K562 (cell line): ENCODE measurements around the gene RIIAD1. TPM values are rescaled to one million over a fixed set of nuclear protein-coding genes. Genes with fewer than 3 reads are reported as not detected.

Source experiments
- ARNT ChIP-seq, 2 experiments: fragments of 450-650 bp; IDR thresholded peaks; 2 replicates each; pipeline ENCODE4 v1.6.1; 2016; ENCODE audit warnings: mild to moderate bottlenecking in 1 of 2
- BDP1 ChIP-seq: IDR thresholded peaks from 3 replicates; pipeline ENCODE4 v1.6.1; 2011; ENCODE audit not compliant: insufficient read length, insufficient read depth
- HDAC1 ChIP-seq, 2 experiments: fragments of 450-650 bp; IDR thresholded peaks; 2 replicates each; pipeline ENCODE4 v1.6.1; 2016 to 2017; ENCODE audit warnings: inconsistent platforms in 1 of 2, mild to moderate bottlenecking in 1 of 2, moderate library complexity in 1 of 2
- HNRNPLL ChIP-seq: fragments of 200-400 bp; formaldehyde crosslinking; IDR thresholded peaks from 2 replicates; pipeline ENCODE4 v1.6.1; 2017; ENCODE audit warnings: low read length, low read depth, mild to moderate bottlenecking; ENCODE audit not compliant: poor library complexity, severe bottlenecking
- KDM5B ChIP-seq: fragments of 200-600 bp; sonication (generic); IDR thresholded peaks from 2 replicates; pipeline ENCODE4 v1.6.1; 2012; ENCODE audit warnings: low read depth, mild to moderate bottlenecking, moderate library complexity, low read length, control low read depth, inconsistent platforms; ENCODE audit not compliant: insufficient replicate concordance
- MCM3 ChIP-seq: fragments of 450-650 bp; IDR thresholded peaks from 2 replicates; pipeline ENCODE4 v1.6.1; 2016
- POU5F1 ChIP-seq: fragments of 150-350 bp; IDR thresholded peaks from 2 replicates; pipeline ENCODE4 v1.6.1; 2014; ENCODE audit warnings: borderline replicate concordance, low read length, low read depth, mild to moderate bottlenecking; ENCODE audit not compliant: partially characterized antibody
- SMARCC2 ChIP-seq: fragments of 450-650 bp; IDR thresholded peaks from 2 replicates; pipeline ENCODE4 v1.6.1; 2017; ENCODE audit warnings: antibody characterized with exemption, moderate library complexity, mild to moderate bottlenecking, low read depth
- polyA plus RNA-seq, 8 experiments: library from polyadenylated mRNA; depleted of rRNA in 4 of 8; stranded (reverse) in 5 of 8; unstranded in 3 of 8; fragments of >200 nt; fragmentation: Nextera tagmentation in 2 of 8; fragmentation: Illumina TruSeq in 1 of 8; extraction: Ambion mirVana in 2 of 8; extraction: Trizol in 1 of 8; gene quantifications; 2 replicates each; pipeline versions ENCODE4 v1.2.1 to v1.2.3, GENCODE V29; 2011 to 2014; ENCODE audit warnings: inconsistent platforms in 1 of 8, missing spikeins in 1 of 8
- total RNA-seq, 7 experiments: library from RNA; depleted of rRNA in 6 of 7; stranded (reverse); fragments of >200 nt in 6 of 7; fragmentation: Illumina TruSeq in 2 of 7; extraction: Trizol in 2 of 7; gene quantifications; 2 replicates each; pipeline versions ENCODE4 v1.2.1 to v1.2.3, GENCODE V29; 2011 to 2021; ENCODE audit warnings: low replicate concordance in 1 of 7
- TF ChIP-seq, protein P1 (sequence below), 3 experiments: IDR thresholded peaks in 2 of 3; conservative IDR thresholded peaks in 1 of 3; 2 replicates each; pipeline ENCODE4 v1.5.1; 2011 to 2012; ENCODE audit warnings: low read length in 3 of 3, mild to moderate bottlenecking in 3 of 3, control low read depth in 2 of 3, improper control_type of control experiment in 1 of 3, inconsistent platforms in 1 of 3, low read depth in 1 of 3, mixed read lengths in 1 of 3, moderate library complexity in 1 of 3; ENCODE audit not compliant: insufficient read depth in 2 of 3
- TF ChIP-seq, protein P2 (sequence below): sonication (generic); formaldehyde crosslinking; IDR thresholded peaks from 2 replicates; pipeline ENCODE4 v1.8.0; 2022; ENCODE audit warnings: mild to moderate bottlenecking, missing genetic modification reagents
- TF ChIP-seq, protein P3 (sequence below): fragments of 150-350 bp; IDR thresholded peaks from 2 replicates; pipeline ENCODE4 v1.6.1; 2014; ENCODE audit warnings: low read depth, mild to moderate bottlenecking, low read length, borderline replicate concordance
- TF ChIP-seq, protein P4 (sequence below): sonication (generic); formaldehyde crosslinking; IDR thresholded peaks from 2 replicates; pipeline ENCODE4 v1.4.0; 2020; ENCODE audit warnings: mild to moderate bottlenecking, missing genetic modification reagents

RIIAD1 gene
- total and polyA plus RNA-seq, 9 of the 15 experiments (the other 6 are each of a cell fraction or from before 2014, with no cell fraction given), result not detected

DNA sequence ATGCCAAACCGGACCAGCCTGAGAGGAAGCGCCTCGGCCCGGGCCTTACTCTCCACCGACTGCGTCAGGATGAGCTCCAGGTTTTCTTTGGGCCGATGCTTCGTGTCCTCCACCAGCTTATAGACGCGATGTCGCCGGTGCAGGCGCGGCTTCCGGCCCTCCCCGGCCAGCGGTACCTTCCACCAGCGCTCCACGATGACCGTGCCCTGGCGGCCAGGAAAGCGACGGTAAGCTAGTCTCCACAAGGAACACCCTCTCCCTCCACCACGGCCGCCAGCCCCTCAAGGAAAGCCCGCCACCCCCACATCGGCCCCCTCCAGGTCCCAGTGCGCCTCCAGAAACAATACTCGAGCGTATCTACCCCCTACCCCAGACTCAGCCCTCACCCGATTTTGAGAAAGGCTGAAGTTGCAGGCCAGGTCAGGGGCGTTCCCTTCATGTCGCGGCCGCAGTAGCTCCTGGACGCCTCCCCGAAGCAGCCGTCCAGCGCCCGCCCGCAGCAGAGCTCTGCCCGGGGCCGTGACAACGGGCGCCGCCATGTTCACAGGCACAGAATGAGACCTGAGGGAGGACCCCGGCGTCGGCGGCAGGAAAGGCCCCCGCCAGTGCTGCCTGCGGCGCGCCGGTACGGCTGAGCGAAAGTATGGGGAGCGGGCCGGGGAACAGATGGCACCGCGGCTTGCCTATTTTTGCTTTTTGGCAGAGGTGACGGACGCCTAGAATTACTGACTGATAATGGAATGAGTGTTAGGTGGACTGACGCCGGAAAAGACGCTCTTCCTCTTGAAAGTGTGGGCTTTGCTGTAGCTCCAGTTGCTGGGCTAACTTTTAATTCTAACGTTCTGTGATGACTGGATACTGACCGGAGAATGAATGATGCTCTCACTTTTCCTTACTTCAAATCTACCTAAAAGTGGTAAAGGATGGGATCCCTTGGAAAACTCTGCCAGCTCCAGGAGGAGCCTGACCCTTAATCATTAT, 41.9 kb downstream of the RIIAD1 start, which contains the start of gene MRPL9 (continued):
- TF ChIP-seq, protein P1, sequence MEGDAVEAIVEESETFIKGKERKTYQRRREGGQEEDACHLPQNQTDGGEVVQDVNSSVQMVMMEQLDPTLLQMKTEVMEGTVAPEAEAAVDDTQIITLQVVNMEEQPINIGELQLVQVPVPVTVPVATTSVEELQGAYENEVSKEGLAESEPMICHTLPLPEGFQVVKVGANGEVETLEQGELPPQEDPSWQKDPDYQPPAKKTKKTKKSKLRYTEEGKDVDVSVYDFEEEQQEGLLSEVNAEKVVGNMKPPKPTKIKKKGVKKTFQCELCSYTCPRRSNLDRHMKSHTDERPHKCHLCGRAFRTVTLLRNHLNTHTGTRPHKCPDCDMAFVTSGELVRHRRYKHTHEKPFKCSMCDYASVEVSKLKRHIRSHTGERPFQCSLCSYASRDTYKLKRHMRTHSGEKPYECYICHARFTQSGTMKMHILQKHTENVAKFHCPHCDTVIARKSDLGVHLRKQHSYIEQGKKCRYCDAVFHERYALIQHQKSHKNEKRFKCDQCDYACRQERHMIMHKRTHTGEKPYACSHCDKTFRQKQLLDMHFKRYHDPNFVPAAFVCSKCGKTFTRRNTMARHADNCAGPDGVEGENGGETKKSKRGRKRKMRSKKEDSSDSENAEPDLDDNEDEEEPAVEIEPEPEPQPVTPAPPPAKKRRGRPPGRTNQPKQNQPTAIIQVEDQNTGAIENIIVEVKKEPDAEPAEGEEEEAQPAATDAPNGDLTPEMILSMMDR (IDR thresholded peaks at IDR 0.05 in 2 of 3, conservative IDR thresholded peaks at IDR 0.05 in 1 of 3; ENCODE audit: insufficient read depth in 2 of 3, low read depth in 1 of 3, low read length in 3 of 3), result no peak; a peak in 1 of 6 replicates
- TF ChIP-seq ARNT (IDR thresholded peaks at IDR 0.05), result peak in 1 of 2 experiments; percentile 57; a peak in 1 of 4 replicates
- TF ChIP-seq, protein P2, sequence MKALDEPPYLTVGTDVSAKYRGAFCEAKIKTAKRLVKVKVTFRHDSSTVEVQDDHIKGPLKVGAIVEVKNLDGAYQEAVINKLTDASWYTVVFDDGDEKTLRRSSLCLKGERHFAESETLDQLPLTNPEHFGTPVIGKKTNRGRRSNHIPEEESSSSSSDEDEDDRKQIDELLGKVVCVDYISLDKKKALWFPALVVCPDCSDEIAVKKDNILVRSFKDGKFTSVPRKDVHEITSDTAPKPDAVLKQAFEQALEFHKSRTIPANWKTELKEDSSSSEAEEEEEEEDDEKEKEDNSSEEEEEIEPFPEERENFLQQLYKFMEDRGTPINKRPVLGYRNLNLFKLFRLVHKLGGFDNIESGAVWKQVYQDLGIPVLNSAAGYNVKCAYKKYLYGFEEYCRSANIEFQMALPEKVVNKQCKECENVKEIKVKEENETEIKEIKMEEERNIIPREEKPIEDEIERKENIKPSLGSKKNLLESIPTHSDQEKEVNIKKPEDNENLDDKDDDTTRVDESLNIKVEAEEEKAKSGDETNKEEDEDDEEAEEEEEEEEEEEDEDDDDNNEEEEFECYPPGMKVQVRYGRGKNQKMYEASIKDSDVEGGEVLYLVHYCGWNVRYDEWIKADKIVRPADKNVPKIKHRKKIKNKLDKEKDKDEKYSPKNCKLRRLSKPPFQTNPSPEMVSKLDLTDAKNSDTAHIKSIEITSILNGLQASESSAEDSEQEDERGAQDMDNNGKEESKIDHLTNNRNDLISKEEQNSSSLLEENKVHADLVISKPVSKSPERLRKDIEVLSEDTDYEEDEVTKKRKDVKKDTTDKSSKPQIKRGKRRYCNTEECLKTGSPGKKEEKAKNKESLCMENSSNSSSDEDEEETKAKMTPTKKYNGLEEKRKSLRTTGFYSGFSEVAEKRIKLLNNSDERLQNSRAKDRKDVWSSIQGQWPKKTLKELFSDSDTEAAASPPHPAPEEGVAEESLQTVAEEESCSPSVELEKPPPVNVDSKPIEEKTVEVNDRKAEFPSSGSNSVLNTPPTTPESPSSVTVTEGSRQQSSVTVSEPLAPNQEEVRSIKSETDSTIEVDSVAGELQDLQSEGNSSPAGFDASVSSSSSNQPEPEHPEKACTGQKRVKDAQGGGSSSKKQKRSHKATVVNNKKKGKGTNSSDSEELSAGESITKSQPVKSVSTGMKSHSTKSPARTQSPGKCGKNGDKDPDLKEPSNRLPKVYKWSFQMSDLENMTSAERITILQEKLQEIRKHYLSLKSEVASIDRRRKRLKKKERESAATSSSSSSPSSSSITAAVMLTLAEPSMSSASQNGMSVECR (CRISPR knock-in tag), result peak; percentile 50; the same call in 1 of the 2 replicates
- no peak for TF ChIP-seq MCM3
- no peak for TF ChIP-seq BDP1
- TF ChIP-seq, protein P3, sequence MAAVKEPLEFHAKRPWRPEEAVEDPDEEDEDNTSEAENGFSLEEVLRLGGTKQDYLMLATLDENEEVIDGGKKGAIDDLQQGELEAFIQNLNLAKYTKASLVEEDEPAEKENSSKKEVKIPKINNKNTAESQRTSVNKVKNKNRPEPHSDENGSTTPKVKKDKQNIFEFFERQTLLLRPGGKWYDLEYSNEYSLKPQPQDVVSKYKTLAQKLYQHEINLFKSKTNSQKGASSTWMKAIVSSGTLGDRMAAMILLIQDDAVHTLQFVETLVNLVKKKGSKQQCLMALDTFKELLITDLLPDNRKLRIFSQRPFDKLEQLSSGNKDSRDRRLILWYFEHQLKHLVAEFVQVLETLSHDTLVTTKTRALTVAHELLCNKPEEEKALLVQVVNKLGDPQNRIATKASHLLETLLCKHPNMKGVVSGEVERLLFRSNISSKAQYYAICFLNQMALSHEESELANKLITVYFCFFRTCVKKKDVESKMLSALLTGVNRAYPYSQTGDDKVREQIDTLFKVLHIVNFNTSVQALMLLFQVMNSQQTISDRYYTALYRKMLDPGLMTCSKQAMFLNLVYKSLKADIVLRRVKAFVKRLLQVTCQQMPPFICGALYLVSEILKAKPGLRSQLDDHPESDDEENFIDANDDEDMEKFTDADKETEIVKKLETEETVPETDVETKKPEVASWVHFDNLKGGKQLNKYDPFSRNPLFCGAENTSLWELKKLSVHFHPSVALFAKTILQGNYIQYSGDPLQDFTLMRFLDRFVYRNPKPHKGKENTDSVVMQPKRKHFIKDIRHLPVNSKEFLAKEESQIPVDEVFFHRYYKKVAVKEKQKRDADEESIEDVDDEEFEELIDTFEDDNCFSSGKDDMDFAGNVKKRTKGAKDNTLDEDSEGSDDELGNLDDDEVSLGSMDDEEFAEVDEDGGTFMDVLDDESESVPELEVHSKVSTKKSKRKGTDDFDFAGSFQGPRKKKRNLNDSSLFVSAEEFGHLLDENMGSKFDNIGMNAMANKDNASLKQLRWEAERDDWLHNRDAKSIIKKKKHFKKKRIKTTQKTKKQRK, result no peak
- TF ChIP-seq, protein P4, sequence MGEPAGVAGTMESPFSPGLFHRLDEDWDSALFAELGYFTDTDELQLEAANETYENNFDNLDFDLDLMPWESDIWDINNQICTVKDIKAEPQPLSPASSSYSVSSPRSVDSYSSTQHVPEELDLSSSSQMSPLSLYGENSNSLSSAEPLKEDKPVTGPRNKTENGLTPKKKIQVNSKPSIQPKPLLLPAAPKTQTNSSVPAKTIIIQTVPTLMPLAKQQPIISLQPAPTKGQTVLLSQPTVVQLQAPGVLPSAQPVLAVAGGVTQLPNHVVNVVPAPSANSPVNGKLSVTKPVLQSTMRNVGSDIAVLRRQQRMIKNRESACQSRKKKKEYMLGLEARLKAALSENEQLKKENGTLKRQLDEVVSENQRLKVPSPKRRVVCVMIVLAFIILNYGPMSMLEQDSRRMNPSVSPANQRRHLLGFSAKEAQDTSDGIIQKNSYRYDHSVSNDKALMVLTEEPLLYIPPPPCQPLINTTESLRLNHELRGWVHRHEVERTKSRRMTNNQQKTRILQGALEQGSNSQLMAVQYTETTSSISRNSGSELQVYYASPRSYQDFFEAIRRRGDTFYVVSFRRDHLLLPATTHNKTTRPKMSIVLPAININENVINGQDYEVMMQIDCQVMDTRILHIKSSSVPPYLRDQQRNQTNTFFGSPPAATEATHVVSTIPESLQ (CRISPR knock-in tag), result no peak
- TF ChIP-seq KDM5B, result peak; percentile 78
- TF ChIP-seq HDAC1 (IDR thresholded peaks at IDR 0.05), result peak in 1 of 2 experiments; percentile 90; a peak in 2 of 4 replicates
- TF ChIP-seq HNRNPLL, result no peak
- no peak for TF ChIP-seq POU5F1
- TF ChIP-seq SMARCC2, result peak; percentile 49; the same call in 1 of the 2 replicates
